Measurements from ENCODE around the gene MYOM1.

Gene MYOM1

DNA sequence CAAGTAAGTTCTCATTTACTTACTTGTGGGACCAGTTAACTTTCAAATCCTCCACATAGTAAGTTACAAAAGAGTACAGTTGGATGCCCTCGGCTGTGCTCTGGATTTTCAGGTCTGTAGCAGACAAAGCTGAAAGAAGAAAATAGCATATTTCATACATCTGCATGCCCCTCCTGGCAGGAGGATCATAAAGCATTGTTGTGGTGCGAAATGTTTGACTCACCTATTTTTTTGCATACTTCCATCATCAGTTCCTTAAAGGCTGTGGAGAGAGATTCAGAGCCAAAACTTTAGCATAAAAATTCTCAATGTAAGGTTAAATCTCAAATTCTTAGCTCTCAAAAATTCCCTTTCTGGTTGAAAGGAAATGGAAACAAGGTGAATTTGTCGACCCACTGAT is 136.0 kb downstream of the MYOM1 start:
- Histone ChIP-seq H3K79me2 (ENCODE audit: control insufficient read depth, low read length) (no peaks in the 10 kb centered on the region), H3K4me3 (ENCODE audit: low read length) (no peak overlapping the region), H3K9me2 (replicated peaks; ENCODE audit: control insufficient read depth, low read length) (no peaks in the 10 kb centered on the region), H3K27me3 (ENCODE audit: control insufficient read depth, low read length) (peaks cover 10% of the 10 kb centered on the region; the same call in 1 of the 2 replicates), H4K20me1 (ENCODE audit: control insufficient read depth, insufficient read depth, low read depth, low read length) (no peaks in the 10 kb centered on the region), H3K27ac (ENCODE audit: low read depth, low read length) (no peak overlapping the region), H3K36me3 (ENCODE audit: control insufficient read depth, low read length) (no peaks in the 10 kb centered on the region), H3K9me3 (ENCODE audit: control insufficient read depth, insufficient read depth, low read length) (no peaks in the 10 kb centered on the region), H3F3A (ENCODE audit: control insufficient read depth, insufficient read depth) (no peaks in the 10 kb centered on the region), H3K4me2 (ENCODE audit: low read length) (no peak overlapping the region), H3K4me1 (ENCODE audit: control insufficient read depth, low read length) (no peaks in the 10 kb centered on the region)
- TF ChIP-seq EZH2phosphoT487 (IDR thresholded peaks at IDR 0.05; ENCODE audit: borderline replicate concordance, low read length), result no peak
- TF ChIP-seq, protein P1, sequence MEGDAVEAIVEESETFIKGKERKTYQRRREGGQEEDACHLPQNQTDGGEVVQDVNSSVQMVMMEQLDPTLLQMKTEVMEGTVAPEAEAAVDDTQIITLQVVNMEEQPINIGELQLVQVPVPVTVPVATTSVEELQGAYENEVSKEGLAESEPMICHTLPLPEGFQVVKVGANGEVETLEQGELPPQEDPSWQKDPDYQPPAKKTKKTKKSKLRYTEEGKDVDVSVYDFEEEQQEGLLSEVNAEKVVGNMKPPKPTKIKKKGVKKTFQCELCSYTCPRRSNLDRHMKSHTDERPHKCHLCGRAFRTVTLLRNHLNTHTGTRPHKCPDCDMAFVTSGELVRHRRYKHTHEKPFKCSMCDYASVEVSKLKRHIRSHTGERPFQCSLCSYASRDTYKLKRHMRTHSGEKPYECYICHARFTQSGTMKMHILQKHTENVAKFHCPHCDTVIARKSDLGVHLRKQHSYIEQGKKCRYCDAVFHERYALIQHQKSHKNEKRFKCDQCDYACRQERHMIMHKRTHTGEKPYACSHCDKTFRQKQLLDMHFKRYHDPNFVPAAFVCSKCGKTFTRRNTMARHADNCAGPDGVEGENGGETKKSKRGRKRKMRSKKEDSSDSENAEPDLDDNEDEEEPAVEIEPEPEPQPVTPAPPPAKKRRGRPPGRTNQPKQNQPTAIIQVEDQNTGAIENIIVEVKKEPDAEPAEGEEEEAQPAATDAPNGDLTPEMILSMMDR (IDR thresholded peaks at IDR 0.05; ENCODE audit: low read depth, low read length, poor library complexity, severe bottlenecking), result no peak

DNA sequence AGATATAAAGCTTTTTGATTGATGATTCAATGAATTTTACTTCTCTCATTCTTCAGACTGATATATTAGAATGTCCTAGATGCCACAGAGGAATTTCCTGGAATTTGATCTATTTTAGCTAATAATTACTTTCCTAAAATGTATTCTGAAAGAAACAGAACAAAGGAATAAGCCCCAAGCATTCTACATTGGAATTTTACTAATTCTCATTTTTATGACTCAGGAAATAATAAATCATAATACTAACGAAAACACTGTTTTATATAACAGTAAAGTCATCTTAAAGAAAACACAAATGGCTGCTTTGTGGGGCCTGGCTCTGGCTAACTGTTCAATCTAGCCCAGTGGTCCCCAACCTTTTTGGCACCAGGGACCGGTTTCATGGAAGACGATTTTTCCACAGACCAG is 138.2 kb downstream of the MYOM1 start:
- Histone ChIP-seq H3K27me3 (ENCODE audit: control insufficient read depth, low read length) (peaks cover 10% of the 10 kb centered on the region; the same call in 1 of the 2 replicates), H3K4me2 (ENCODE audit: low read length) (no peak overlapping the region), H3K9me2 (replicated peaks; ENCODE audit: control insufficient read depth, low read length) (no peaks in the 10 kb centered on the region), H3F3A (ENCODE audit: control insufficient read depth, insufficient read depth) (no peaks in the 10 kb centered on the region), H4K20me1 (ENCODE audit: control insufficient read depth, insufficient read depth, low read depth, low read length) (no peaks in the 10 kb centered on the region), H3K79me2 (ENCODE audit: control insufficient read depth, low read length) (no peaks in the 10 kb centered on the region), H3K4me1 (ENCODE audit: control insufficient read depth, low read length) (no peaks in the 10 kb centered on the region), H3K9me3 (ENCODE audit: control insufficient read depth, insufficient read depth, low read length) (no peaks in the 10 kb centered on the region), H3K36me3 (ENCODE audit: control insufficient read depth, low read length) (no peaks in the 10 kb centered on the region), H3K27ac (ENCODE audit: low read depth, low read length) (no peak overlapping the region), H3K4me3 (ENCODE audit: low read length) (no peak overlapping the region)
- TF ChIP-seq, protein P1 (IDR thresholded peaks at IDR 0.05; ENCODE audit: low read depth, low read length, poor library complexity, severe bottlenecking), result no peak

DNA sequence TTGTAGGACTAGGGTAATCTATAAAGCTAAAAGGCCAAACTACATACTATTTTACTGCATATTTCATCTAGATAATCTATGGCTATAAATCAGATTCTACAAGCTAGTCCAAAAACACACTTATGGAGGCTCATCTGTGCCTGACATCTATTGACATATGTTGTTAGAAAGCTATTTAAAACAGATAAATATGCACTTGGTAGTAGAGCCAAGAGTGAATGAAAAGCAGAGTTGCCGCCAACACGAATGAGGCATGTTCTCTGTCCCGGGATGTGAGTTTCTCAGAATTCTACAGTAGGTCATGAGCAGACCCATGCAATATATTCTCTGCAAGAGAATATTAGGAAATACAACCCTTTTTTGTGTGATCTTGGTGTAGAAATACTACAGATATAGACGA is 140.1 kb downstream of the MYOM1 start:
- Histone ChIP-seq H4K20me1 (ENCODE audit: control insufficient read depth, insufficient read depth, low read depth, low read length) (no peaks in the 10 kb centered on the region), H3K4me3 (ENCODE audit: low read length) (no peak overlapping the region), H3K9me2 (replicated peaks; ENCODE audit: control insufficient read depth, low read length) (no peaks in the 10 kb centered on the region), H3K79me2 (ENCODE audit: control insufficient read depth, low read length) (no peaks in the 10 kb centered on the region), H3K36me3 (ENCODE audit: control insufficient read depth, low read length) (no peaks in the 10 kb centered on the region), H3K4me1 (ENCODE audit: control insufficient read depth, low read length) (no peaks in the 10 kb centered on the region), H3F3A (ENCODE audit: control insufficient read depth, insufficient read depth) (no peaks in the 10 kb centered on the region), H3K27ac (ENCODE audit: low read depth, low read length) (no peak overlapping the region), H3K4me2 (ENCODE audit: low read length) (no peak overlapping the region), H3K27me3 (ENCODE audit: control insufficient read depth, low read length) (no peaks in the 10 kb centered on the region), H3K9me3 (ENCODE audit: control insufficient read depth, insufficient read depth, low read length) (no peaks in the 10 kb centered on the region)
- no peak for TF ChIP-seq EZH2phosphoT487 (IDR thresholded peaks at IDR 0.05; ENCODE audit: borderline replicate concordance, low read length)
- TF ChIP-seq, protein P1 (IDR thresholded peaks at IDR 0.05; ENCODE audit: low read depth, low read length, poor library complexity, severe bottlenecking), result no peak

DNA sequence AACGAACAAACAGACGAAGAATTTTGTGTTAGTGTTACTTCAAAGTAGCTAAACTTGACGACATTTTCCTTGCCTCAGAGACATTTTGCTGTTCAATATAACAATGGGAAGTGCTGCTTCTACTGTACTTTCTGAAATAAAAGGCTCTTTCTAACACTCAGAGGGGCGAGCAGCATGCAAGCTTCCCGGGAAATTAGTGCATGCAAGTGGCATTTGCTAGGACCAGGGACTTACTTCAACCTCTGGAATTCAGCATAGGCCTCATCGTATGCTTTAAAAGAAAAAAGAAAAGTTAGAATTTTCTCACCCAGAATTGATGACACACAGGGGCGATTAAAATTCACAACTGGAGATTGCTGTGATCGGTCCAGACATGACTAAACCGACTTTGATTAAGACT is 144.3 kb downstream of the MYOM1 start:
- Histone ChIP-seq H3F3A (ENCODE audit: control insufficient read depth, insufficient read depth) (no peaks in the 10 kb centered on the region), H3K9me2 (replicated peaks; ENCODE audit: control insufficient read depth, low read length) (no peaks in the 10 kb centered on the region), H3K4me3 (ENCODE audit: low read length) (no peak overlapping the region), H3K27me3 (ENCODE audit: control insufficient read depth, low read length) (no peaks in the 10 kb centered on the region), H4K20me1 (ENCODE audit: control insufficient read depth, insufficient read depth, low read depth, low read length) (no peaks in the 10 kb centered on the region), H3K27ac (ENCODE audit: low read depth, low read length) (no peak overlapping the region), H3K4me1 (ENCODE audit: control insufficient read depth, low read length) (no peaks in the 10 kb centered on the region), H3K79me2 (ENCODE audit: control insufficient read depth, low read length) (no peaks in the 10 kb centered on the region), H3K9me3 (ENCODE audit: control insufficient read depth, insufficient read depth, low read length) (no peaks in the 10 kb centered on the region), H3K36me3 (ENCODE audit: control insufficient read depth, low read length) (no peaks in the 10 kb centered on the region), H3K4me2 (ENCODE audit: low read length) (no peak overlapping the region)
- TF ChIP-seq, protein P1 (IDR thresholded peaks at IDR 0.05; ENCODE audit: low read depth, low read length, poor library complexity, severe bottlenecking), result no peak
- no peak for TF ChIP-seq EZH2phosphoT487 (IDR thresholded peaks at IDR 0.05; ENCODE audit: borderline replicate concordance, low read length)

All from DOHH2 (cell line).